Measurements from ENCODE around the gene CCDC137.
A peak's percentile ranks its signal among the peaks of the same experiment; 100 is the strongest.

Gene CCDC137

GRCh38 chr17:81682565-81683207 lies 16.1 kb downstream of the CCDC137 start:
- H3K9ac ChIP-seq (ENCODE audit: low read depth, low read length) = peak overlapping the region; percentile 76
- H3K36me3 ChIP-seq (ENCODE audit: insufficient read depth, low read length) = no peaks in the 10 kb centered on the region; the same call in 1 of the 2 replicates
- no peaks in the 10 kb centered on the region for H3K9me3 ChIP-seq (ENCODE audit: control insufficient read depth, insufficient read depth, low read length)
- peaks cover 12% of the 10 kb centered on the region; the same call in 1 of the 2 replicates for H3K4me1 ChIP-seq (ENCODE audit: insufficient read depth, low read length)

GRCh38 chr17:81683208-81683583 lies 16.7 kb downstream of the CCDC137 start:
- H3K9ac ChIP-seq (ENCODE audit: low read depth, low read length) = peak overlapping the region; percentile 76
- no peaks in the 10 kb centered on the region for H3K9me3 ChIP-seq (ENCODE audit: control insufficient read depth, insufficient read depth, low read length)
- no peaks in the 10 kb centered on the region; the same call in 1 of the 2 replicates for H3K36me3 ChIP-seq (ENCODE audit: insufficient read depth, low read length)
- peaks cover 12% of the 10 kb centered on the region; the same call in 1 of the 2 replicates for H3K4me1 ChIP-seq (ENCODE audit: insufficient read depth, low read length)

GRCh38 chr17:81683584-81684441 lies 17.3 kb downstream of the CCDC137 start, which contains the start of the genes ARL16 and HGS:
Gene ARL16 (minus strand): TSS chr17:81683797. CDS start chr17:81683753, 44 bp downstream.
Gene HGS (plus strand): TSS chr17:81684011. CDS start chr17:81684067, 56 bp downstream.
- no peaks in the 10 kb centered on the region for H3K9me3 ChIP-seq (ENCODE audit: control insufficient read depth, insufficient read depth, low read length)
- no peaks in the 10 kb centered on the region; the same call in 1 of the 2 replicates for H3K36me3 ChIP-seq (ENCODE audit: insufficient read depth, low read length)
- H3K9ac ChIP-seq (ENCODE audit: low read depth, low read length) = peak within 1 kb of the TSS; percentile 78
- H3K4me1 ChIP-seq (ENCODE audit: insufficient read depth, low read length) = peaks cover 12% of the 10 kb centered on the region; the same call in 1 of the 2 replicates

- Histone ChIP-seq H3K9ac (ENCODE audit: low read depth, low read length) (peak overlapping the region; percentile 78), H3K9me3 (ENCODE audit: control insufficient read depth, insufficient read depth, low read length) (no peaks in the 10 kb centered on the region), H3K36me3 (ENCODE audit: insufficient read depth, low read length) (no peaks in the 10 kb centered on the region; the same call in 1 of the 2 replicates), H3K4me1 (ENCODE audit: insufficient read depth, low read length) (peaks cover 12% of the 10 kb centered on the region; the same call in 1 of the 2 replicates)
These were observed 17.9 kb downstream of the CCDC137 start for GRCh38 chr17:81684442-81684911.

GRCh38 chr17:81685108-81685507 lies 18.6 kb downstream of the CCDC137 start:
- Histone ChIP-seq H3K4me1 (ENCODE audit: insufficient read depth, low read length) (peaks cover 12% of the 10 kb centered on the region; the same call in 1 of the 2 replicates), H3K9me3 (ENCODE audit: control insufficient read depth, insufficient read depth, low read length) (no peaks in the 10 kb centered on the region), H3K36me3 (ENCODE audit: insufficient read depth, low read length) (no peaks in the 10 kb centered on the region; the same call in 1 of the 2 replicates), H3K9ac (ENCODE audit: low read depth, low read length) (peak overlapping the region; percentile 78)

- Histone ChIP-seq H3K36me3 (ENCODE audit: insufficient read depth, low read length) (peaks cover 5% of the 10 kb centered on the region; the same call in 1 of the 2 replicates), H3K9me3 (ENCODE audit: control insufficient read depth, insufficient read depth, low read length) (no peaks in the 10 kb centered on the region), H3K4me1 (ENCODE audit: insufficient read depth, low read length) (peaks cover 12% of the 10 kb centered on the region; the same call in 1 of the 2 replicates), H3K9ac (ENCODE audit: low read depth, low read length) (no peak overlapping the region)
These were observed 20.1 kb downstream of the CCDC137 start for GRCh38 chr17:81686614-81687013.

- H3K36me3 ChIP-seq (ENCODE audit: insufficient read depth, low read length) = peaks cover 9% of the 10 kb centered on the region; the same call in 1 of the 2 replicates
- H3K9ac ChIP-seq (ENCODE audit: low read depth, low read length) = no peak overlapping the region
- peaks cover 9% of the 10 kb centered on the region; the same call in 1 of the 2 replicates for H3K4me1 ChIP-seq (ENCODE audit: insufficient read depth, low read length)
- H3K9me3 ChIP-seq (ENCODE audit: control insufficient read depth, insufficient read depth, low read length) = no peaks in the 10 kb centered on the region
These were observed 21.4 kb downstream of the CCDC137 start for GRCh38 chr17:81687770-81688541.

GRCh38 chr17:81688616-81689015 lies 22.1 kb downstream of the CCDC137 start:
- H3K36me3 ChIP-seq (ENCODE audit: insufficient read depth, low read length) = peaks cover 9% of the 10 kb centered on the region; the same call in 1 of the 2 replicates
- H3K9ac ChIP-seq (ENCODE audit: low read depth, low read length) = no peak overlapping the region
- no peaks in the 10 kb centered on the region for H3K9me3 ChIP-seq (ENCODE audit: control insufficient read depth, insufficient read depth, low read length)
- H3K4me1 ChIP-seq (ENCODE audit: insufficient read depth, low read length) = peaks cover 9% of the 10 kb centered on the region; the same call in 1 of the 2 replicates

- Histone ChIP-seq H3K9me3 (ENCODE audit: control insufficient read depth, insufficient read depth, low read length) (no peaks in the 10 kb centered on the region), H3K9ac (ENCODE audit: low read depth, low read length) (no peak overlapping the region), H3K4me1 (ENCODE audit: insufficient read depth, low read length) (peaks cover 2% of the 10 kb centered on the region; the same call in 1 of the 2 replicates), H3K36me3 (ENCODE audit: insufficient read depth, low read length) (peaks cover 9% of the 10 kb centered on the region)
These were observed 23.5 kb downstream of the CCDC137 start for GRCh38 chr17:81690066-81690465.

- Histone ChIP-seq H3K9ac (ENCODE audit: low read depth, low read length) (no peak overlapping the region), H3K4me1 (ENCODE audit: insufficient read depth, low read length) (no peaks in the 10 kb centered on the region), H3K9me3 (ENCODE audit: control insufficient read depth, insufficient read depth, low read length) (no peaks in the 10 kb centered on the region), H3K36me3 (ENCODE audit: insufficient read depth, low read length) (peaks cover 9% of the 10 kb centered on the region)
These were observed 24.0 kb downstream of the CCDC137 start for GRCh38 chr17:81690549-81690948.

GRCh38 chr17:81691196-81691595 lies 24.7 kb downstream of the CCDC137 start:
- no peaks in the 10 kb centered on the region for H3K9me3 ChIP-seq (ENCODE audit: control insufficient read depth, insufficient read depth, low read length)
- H3K36me3 ChIP-seq (ENCODE audit: insufficient read depth, low read length) = peaks cover 9% of the 10 kb centered on the region
- no peaks in the 10 kb centered on the region for H3K4me1 ChIP-seq (ENCODE audit: insufficient read depth, low read length)
- no peak overlapping the region for H3K9ac ChIP-seq (ENCODE audit: low read depth, low read length)

- peaks cover 11% of the 10 kb centered on the region for H3K36me3 ChIP-seq (ENCODE audit: insufficient read depth, low read length)
- H3K4me1 ChIP-seq (ENCODE audit: insufficient read depth, low read length) = no peaks in the 10 kb centered on the region
- H3K9me3 ChIP-seq (ENCODE audit: control insufficient read depth, insufficient read depth, low read length) = no peaks in the 10 kb centered on the region
- no peak overlapping the region for H3K9ac ChIP-seq (ENCODE audit: low read depth, low read length)
These were observed 25.1 kb downstream of the CCDC137 start for GRCh38 chr17:81691608-81692007.

GRCh38 chr17:81693509-81694210 lies 27.1 kb downstream of the CCDC137 start:
- peaks cover 18% of the 10 kb centered on the region for H3K36me3 ChIP-seq (ENCODE audit: insufficient read depth, low read length)

More at GRCh38 chr17:81693509-81694210, 27.1 kb downstream of the CCDC137 start:
- Histone ChIP-seq H3K9me3 (ENCODE audit: control insufficient read depth, insufficient read depth, low read length) (no peaks in the 10 kb centered on the region), H3K9ac (ENCODE audit: low read depth, low read length) (no peak overlapping the region), H3K4me1 (ENCODE audit: insufficient read depth, low read length) (no peaks in the 10 kb centered on the region)
